Measurements from ENCODE around the gene P2RY12.

- TF ChIP-seq, protein P1, sequence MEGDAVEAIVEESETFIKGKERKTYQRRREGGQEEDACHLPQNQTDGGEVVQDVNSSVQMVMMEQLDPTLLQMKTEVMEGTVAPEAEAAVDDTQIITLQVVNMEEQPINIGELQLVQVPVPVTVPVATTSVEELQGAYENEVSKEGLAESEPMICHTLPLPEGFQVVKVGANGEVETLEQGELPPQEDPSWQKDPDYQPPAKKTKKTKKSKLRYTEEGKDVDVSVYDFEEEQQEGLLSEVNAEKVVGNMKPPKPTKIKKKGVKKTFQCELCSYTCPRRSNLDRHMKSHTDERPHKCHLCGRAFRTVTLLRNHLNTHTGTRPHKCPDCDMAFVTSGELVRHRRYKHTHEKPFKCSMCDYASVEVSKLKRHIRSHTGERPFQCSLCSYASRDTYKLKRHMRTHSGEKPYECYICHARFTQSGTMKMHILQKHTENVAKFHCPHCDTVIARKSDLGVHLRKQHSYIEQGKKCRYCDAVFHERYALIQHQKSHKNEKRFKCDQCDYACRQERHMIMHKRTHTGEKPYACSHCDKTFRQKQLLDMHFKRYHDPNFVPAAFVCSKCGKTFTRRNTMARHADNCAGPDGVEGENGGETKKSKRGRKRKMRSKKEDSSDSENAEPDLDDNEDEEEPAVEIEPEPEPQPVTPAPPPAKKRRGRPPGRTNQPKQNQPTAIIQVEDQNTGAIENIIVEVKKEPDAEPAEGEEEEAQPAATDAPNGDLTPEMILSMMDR (conservative IDR thresholded peaks at IDR 0.05 in 1 of 2, IDR thresholded peaks at IDR 0.05 in 1 of 2; ENCODE audit: extremely low read depth in 1 of 2, insufficient read depth in 1 of 2, low read depth in 1 of 2, low read length in 2 of 2), result no peak
- no peak for TF ChIP-seq EZH2 (IDR thresholded peaks at IDR 0.05; ENCODE audit: borderline replicate concordance, low read length)
These were observed 26.5 kb upstream of the P2RY12 start for GRCh38 chr3:151410891-151411559.

Data from mammary epithelial cell (primary cell).